ENCODE data around the gene TIFAB. TPM values are rescaled to one million over a fixed set of nuclear protein-coding genes. Genes with fewer than 3 reads are reported as not detected.

The TIFAB gene
- total RNA-seq, 2 experiments from 2014 or later, result not detected

DNA sequence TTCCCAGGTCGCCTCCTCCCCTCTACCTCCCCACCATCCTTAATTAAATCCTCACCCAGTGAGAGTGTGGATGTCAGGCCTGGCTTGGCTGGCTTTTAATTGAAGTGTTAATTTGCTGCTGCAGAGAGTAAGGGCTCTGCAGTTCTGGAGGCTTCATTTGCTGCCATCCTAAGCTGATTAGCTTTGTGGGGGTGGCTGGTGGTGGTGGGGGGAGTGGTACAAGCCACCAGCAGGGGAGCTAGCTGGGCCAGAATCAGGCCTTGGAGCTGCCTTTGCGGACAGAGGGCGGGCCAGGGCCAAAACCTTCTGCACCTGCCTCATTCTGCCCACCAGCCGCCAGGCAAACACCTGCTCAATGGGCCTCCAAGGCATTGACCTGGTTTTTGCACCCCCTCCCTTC, 26.8 kb upstream of the TIFAB start:
- DNase-seq, result no peak
- H3K4me3 Mint-ChIP-seq, result no peak overlapping the region
- peaks cover 4% of the 10 kb centered on the region for H3K27me3 Mint-ChIP-seq
- ChIA-PET CTCF (interaction anchor here (0.7 to 1.3 kb wide), 2 partner anchors 13 to 87 kb away, joined by 3 to 5 read pairs; no protein-coding TSS in a partner anchor), POLR2A (no interaction called here)
- intact Hi-C loops (cut with micrococcal nuclease), result no loop called here
- H3K4me1 Mint-ChIP-seq (ENCODE audit: low read depth), result no peaks in the 10 kb centered on the region
- no peaks in the 10 kb centered on the region for H3K9me3 Mint-ChIP-seq
- H3K27ac Mint-ChIP-seq, result no peak overlapping the region
- H3K36me3 Mint-ChIP-seq, result no peaks in the 10 kb centered on the region

DNA sequence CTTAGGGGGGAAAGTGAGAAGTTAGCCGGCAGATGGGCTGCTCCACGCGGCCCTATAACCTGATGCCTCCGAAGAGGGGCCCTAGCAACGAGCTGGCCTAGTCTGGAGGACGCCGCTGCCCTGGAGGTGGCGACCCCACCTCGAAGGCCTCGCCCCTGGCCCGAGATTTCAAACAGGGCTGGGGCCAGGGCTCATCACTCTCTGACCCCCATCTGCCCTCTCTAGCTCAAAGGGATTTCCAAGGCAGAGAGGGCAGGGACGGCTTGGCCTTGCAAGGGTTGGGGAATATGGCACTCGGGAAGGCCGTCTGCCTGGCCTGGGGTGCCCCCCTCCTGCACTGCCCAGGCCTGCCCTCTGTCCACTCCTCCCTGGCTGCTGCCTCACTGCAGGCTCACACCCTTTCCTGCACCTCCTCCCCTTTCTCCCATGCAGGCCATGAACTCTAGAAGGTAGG, 25.5 kb upstream of the TIFAB start:
- ChIA-PET POLR2A (no interaction called here), CTCF (no interaction called here)
- Mint-ChIP-seq H3K9me3 (no peaks in the 10 kb centered on the region), H3K4me3 (no peak overlapping the region), H3K4me1 (ENCODE audit: low read depth) (no peaks in the 10 kb centered on the region), H3K27ac (no peak overlapping the region), H3K27me3 (peaks cover 4% of the 10 kb centered on the region), H3K36me3 (no peaks in the 10 kb centered on the region)
- DNase-seq, result no peak
- intact Hi-C loops (cut with micrococcal nuclease), result no loop called here

DNA sequence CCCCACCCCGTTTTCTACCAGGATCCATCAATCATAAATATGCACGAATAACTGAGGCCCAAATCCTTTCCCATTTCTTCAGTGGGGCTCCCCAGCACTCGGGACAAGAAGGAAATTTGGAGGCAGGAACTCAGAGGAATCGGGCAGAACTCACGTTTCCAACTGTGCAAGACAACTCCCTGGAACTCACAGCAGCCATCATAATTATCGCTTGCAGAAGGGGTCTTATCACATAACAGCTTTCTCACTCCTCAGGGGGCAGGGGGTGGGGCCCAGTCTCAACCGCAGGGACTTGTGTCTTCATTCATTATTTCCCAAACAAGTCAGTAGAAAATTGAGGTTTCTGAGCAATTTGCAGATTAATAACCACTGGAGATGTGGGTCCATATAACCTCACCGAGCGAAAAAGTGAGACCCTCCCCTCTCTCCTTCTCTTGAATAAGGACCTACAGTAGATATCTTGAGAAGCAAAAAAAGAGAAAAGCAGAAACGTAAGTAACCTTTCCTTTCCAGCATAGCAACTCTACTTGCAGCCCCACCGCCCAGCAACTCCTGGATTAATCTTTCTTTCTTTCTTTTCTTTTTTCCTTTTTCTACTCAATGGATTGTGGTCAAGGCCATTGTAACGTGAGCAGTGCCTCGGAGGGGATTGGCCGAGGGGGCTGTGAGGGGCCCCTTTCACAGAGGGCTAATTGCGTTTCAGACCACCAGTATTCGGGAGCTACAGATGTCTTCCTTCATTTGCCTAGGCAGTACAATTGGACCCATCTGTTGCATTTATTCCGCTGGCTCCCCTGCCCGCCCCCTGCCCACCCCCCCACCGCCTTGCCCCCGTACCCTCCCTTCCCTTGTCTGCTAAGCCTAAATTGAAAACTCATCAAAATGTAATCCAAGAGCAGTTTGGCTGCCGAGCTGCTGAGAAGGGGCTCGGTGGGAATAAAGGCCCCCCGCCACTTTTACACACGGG, 24.7 kb upstream of the TIFAB start:
- Mint-ChIP-seq H3K27me3 (peaks cover 4% of the 10 kb centered on the region), H3K9me3 (no peaks in the 10 kb centered on the region), H3K4me1 (ENCODE audit: low read depth) (no peaks in the 10 kb centered on the region), H3K27ac (no peak overlapping the region), H3K36me3 (no peaks in the 10 kb centered on the region), H3K4me3 (no peak overlapping the region)
- POLR2A ChIA-PET, result no interaction called here
- CTCF ChIA-PET, result interaction anchor here (2.7 kb wide), 1 partner anchor 11 kb away, joined by 12 read pairs; no protein-coding TSS in a partner anchor
- no peak for DNase-seq
- intact Hi-C loops (cut with micrococcal nuclease), result no loop called here

DNA sequence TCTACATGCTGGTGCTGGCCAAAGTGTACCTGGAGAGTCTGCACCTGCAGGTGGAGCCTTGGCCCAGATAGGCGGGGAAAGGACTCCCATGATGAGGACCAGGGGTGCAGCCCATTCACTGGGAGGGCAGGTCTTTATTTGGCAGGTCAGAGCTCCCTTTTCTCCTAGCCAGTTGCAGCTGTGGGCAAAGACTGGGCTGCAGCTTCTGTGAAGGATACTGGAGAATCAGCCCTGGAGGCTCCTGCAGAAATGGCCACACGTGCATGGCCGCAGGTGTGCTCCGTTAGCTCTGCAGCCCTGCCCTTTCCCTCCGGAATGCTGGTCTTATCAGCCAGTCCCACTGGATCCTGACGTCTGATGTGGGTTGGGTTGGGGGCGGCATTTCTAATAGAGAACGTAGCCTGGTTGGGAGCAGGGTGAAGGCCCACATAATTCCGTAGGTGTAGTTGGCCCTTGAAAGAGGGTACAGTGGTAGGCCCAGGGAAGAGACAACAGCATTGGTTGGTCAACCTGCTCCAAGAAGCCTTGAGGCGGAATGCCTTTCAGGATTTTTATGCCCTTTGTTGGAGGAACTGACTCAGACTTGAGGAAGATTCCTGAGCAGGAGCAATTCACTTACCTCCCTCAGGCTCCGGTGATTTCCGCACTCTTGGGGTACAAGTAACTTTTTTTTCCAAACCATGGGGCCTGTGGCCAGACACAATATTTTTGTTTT, 22.0 kb upstream of the TIFAB start:
- POLR2A ChIA-PET, result no interaction called here
- CTCF ChIA-PET, result interaction anchor here (1.0 to 2.7 kb wide), 6 partner anchors 8 to 92 kb away, joined by 3 to 12 read pairs (median 4); no protein-coding TSS in a partner anchor
- intact Hi-C loops (cut with micrococcal nuclease), result no loop called here
- H3K9me3 Mint-ChIP-seq, result no peaks in the 10 kb centered on the region
- H3K27me3 Mint-ChIP-seq, result peaks cover 3% of the 10 kb centered on the region
- no peaks in the 10 kb centered on the region for H3K36me3 Mint-ChIP-seq
- H3K4me3 Mint-ChIP-seq, result no peak overlapping the region
- no peak overlapping the region for H3K27ac Mint-ChIP-seq
- no peak for DNase-seq
- no peaks in the 10 kb centered on the region for H3K4me1 Mint-ChIP-seq (ENCODE audit: low read depth)

DNA sequence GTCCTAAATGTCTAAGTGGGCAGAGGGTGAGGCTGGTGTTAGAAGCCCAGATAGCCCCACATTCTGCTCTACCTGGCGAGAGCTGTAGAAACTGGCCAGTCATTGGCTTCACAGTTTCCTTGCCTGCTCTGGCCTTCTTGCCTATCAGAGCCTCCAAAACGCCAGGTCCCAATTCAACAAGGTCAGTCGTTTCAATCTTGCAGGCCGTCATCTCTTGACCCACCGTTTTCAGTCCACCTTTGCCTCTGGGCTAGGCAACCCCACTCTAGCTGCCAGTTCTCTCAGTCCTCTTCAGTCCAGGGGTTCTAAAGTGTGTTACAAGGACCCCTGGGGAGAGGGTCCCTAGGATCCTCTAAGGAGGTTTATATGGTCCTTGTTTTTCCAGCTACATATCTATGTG, 20.0 kb upstream of the TIFAB start:
- Mint-ChIP-seq H3K27ac (no peak overlapping the region), H3K9me3 (no peaks in the 10 kb centered on the region), H3K27me3 (peaks cover 9% of the 10 kb centered on the region)

DNA sequence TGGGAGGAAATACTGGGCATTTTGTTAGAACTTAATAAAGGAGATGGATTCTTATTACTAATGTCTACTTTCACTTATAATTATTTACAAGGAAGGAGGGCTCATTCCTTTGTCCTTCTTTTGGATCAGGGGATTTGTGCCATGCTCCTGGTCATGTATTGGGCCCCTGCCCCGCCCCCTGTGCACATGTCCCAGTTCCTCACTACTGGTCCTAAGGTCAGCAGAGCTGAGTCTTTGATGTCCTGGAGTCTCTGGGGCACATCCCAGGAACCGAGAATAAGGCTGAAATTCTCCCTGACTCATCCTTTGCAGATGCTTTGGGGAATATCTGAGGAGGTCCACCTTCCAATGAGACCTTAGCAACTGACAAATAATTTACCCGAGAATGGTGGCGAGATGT, 19.6 kb upstream of the TIFAB start:
- CTCF ChIA-PET, result no interaction called here
- H3K9me3 Mint-ChIP-seq, result no peaks in the 10 kb centered on the region
- POLR2A ChIA-PET, result no interaction called here

More for the DNA sequence above, 20.0 kb upstream of the TIFAB start:
- ChIA-PET CTCF (no interaction called here), POLR2A (no interaction called here)
- Mint-ChIP-seq H3K4me1 (ENCODE audit: low read depth) (no peaks in the 10 kb centered on the region), H3K36me3 (no peaks in the 10 kb centered on the region), H3K4me3 (no peak overlapping the region)
- DNase-seq, result no peak
- intact Hi-C loops (cut with micrococcal nuclease), result no loop called here

DNA sequence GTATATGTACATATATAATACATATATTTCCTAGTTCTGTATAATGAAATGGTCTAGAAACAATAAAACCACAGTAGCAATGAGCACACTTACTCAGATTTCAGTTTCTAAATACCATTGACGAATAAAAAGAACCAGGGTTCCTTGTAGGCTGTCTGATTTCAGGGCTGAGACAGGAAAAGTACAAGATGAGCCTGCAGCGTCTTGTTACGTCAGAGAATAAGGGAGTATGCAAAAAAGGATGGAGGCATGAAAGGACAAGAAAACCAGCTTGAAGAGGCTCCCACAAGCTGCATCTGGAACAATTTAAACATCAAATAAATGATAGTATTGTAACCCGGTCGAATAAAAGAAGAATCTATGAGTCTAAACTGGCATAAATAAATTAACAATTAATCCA, 17.8 kb upstream of the TIFAB start:
- Mint-ChIP-seq H3K4me1 (ENCODE audit: low read depth) (peaks cover 5% of the 10 kb centered on the region), H3K9me3 (no peaks in the 10 kb centered on the region), H3K36me3 (no peaks in the 10 kb centered on the region), H3K27ac (no peak overlapping the region), H3K27me3 (peaks cover 25% of the 10 kb centered on the region), H3K4me3 (no peak overlapping the region)
- no peak for DNase-seq
- CTCF ChIA-PET, result interaction anchor here (1.7 to 2.2 kb wide), 3 partner anchors 13 to 96 kb away, joined by 5 to 15 read pairs (median 7); no protein-coding TSS in a partner anchor
- POLR2A ChIA-PET, result no interaction called here
- intact Hi-C loops (cut with micrococcal nuclease), result loop anchor here (10.0 kb wide), 1 partner anchor 365 kb away; the partner anchor contains the start of gene SLC25A48

More for the DNA sequence above, 19.6 kb upstream of the TIFAB start:
- no peaks in the 10 kb centered on the region for H3K4me1 Mint-ChIP-seq (ENCODE audit: low read depth)
- no peaks in the 10 kb centered on the region for H3K36me3 Mint-ChIP-seq
- intact Hi-C loops (cut with micrococcal nuclease), result no loop called here
- H3K27me3 Mint-ChIP-seq, result peaks cover 11% of the 10 kb centered on the region
- H3K4me3 Mint-ChIP-seq, result no peak overlapping the region
- no peak for DNase-seq
- no peak overlapping the region for H3K27ac Mint-ChIP-seq

DNA sequence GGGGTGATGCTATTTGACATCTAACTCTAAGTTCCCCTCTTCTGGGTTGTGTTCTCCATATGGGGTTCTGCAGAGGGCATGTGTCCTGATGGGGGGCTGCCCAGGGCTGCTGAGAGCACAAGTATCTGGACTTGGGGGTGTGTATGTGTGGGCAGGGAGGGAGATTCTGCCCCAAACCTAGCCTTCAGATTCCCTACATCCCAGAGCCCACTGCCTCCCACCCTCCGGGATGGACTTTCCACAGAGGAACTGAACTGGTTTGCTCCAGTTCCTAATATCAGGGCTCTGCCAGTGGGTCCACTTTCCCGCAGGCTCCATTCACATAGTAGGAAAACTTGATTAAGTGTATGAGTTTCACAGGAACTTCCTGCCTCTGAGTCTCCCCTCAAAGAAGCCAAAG, 16.4 kb upstream of the TIFAB start:
- Mint-ChIP-seq H3K27ac (no peak overlapping the region), H3K36me3 (no peaks in the 10 kb centered on the region), H3K9me3 (no peaks in the 10 kb centered on the region), H3K4me3 (no peak overlapping the region), H3K27me3 (peaks cover 29% of the 10 kb centered on the region), H3K4me1 (ENCODE audit: low read depth) (peaks cover 5% of the 10 kb centered on the region)
- DNase-seq, result no peak
- POLR2A ChIA-PET, result no interaction called here
- CTCF ChIA-PET, result interaction anchor here (0.6 to 14.2 kb wide), 6 partner anchors 64 to 99 kb away, joined by 3 to 434 read pairs (median 10); no protein-coding TSS in a partner anchor
- intact Hi-C loops (cut with micrococcal nuclease), result loop anchor here (10.0 kb wide), 1 partner anchor 366 kb away; the partner anchor contains the start of gene SLC25A48

DNA sequence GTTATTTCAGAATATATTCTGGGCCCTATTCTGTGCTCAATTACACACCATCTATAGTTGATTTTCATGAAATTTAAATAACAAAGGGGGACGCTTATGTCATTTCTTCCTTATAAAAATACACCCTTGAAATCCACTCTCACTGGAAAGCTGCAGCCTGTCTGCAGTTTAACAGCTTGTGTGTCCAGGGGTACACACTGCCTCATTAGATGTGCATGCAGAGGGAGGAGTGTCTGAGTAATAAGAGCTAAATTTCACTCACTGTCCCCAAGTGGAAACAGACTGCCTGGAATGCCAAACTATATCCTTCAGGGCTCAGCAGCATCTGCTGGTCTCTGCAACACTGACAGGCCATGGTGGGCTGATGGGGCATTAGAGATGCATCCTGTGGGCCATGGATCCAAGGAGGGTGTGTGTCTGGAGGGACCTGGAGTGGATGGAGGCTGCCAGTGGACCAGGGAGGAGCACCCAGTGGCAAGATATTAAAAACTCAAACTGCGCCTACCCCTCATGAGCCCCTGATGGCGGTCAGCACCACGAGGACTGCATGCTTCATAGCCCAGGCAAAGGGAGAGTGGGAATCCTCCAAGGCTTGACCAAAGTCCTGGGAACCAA, 15.8 kb upstream of the TIFAB start:
- Mint-ChIP-seq H3K4me3 (no peak overlapping the region), H3K27ac (no peak overlapping the region), H3K9me3 (no peaks in the 10 kb centered on the region), H3K27me3 (peaks cover 30% of the 10 kb centered on the region), H3K4me1 (ENCODE audit: low read depth) (peaks cover 5% of the 10 kb centered on the region), H3K36me3 (no peaks in the 10 kb centered on the region)
- intact Hi-C loops (cut with micrococcal nuclease), result loop anchor here (10.0 kb wide), 1 partner anchor 367 kb away; the partner anchor contains the start of gene SLC25A48
- ChIA-PET CTCF (interaction anchor here (0.6 to 14.2 kb wide), 3 partner anchors 64 to 100 kb away, joined by 3 to 434 read pairs (median 227); no protein-coding TSS in a partner anchor), POLR2A (no interaction called here)
- no peak for DNase-seq

DNA sequence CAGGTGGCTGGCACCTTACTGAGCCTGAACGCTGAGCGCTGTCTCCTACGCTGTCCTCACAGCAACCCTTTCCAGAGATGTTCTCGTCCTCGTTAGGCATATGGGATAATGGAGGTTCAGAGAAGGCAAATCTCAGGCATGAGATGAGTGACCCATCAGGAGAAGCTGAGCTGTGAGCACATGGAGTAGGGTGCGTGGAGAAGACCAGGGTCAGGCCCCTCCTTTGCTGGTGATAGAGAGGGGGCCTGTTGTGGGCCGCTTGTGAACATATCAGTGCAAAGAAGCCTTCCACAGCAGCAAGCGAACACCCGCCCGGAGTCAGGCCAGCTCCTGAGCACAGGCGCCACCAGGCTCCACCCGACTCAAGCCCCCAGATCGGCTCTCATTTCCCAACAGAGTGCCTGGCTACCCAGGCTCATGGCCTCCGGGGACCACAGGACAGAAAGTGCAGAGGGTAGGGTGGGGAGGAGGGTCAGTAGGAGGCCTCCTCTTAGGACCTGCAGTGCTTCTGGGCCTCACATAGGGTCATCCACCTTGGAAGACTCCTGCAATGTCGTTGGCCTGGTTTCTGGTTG, 15.0 kb upstream of the TIFAB start:
- H3K4me1 Mint-ChIP-seq (ENCODE audit: low read depth), result peaks cover 5% of the 10 kb centered on the region
- ChIA-PET CTCF (interaction anchor here (0.9 to 14.2 kb wide), 10 partner anchors 8 to 101 kb away, joined by 3 to 434 read pairs (median 12); no protein-coding TSS in a partner anchor), POLR2A (no interaction called here)
- peaks cover 30% of the 10 kb centered on the region for H3K27me3 Mint-ChIP-seq
- no peak for DNase-seq
- no peaks in the 10 kb centered on the region for H3K36me3 Mint-ChIP-seq
- intact Hi-C loops (cut with micrococcal nuclease), result loop anchor here (10.0 kb wide), 1 partner anchor 368 kb away; the partner anchor contains the start of gene SLC25A48
- H3K27ac Mint-ChIP-seq, result no peak overlapping the region
- no peak overlapping the region for H3K4me3 Mint-ChIP-seq
- H3K9me3 Mint-ChIP-seq, result no peaks in the 10 kb centered on the region
